HG03095 (cell line): ENCODE results near the gene SHROOM3.

ENCODE experiments used
- ATAC-seq: cut with Tn5 transposase; IDR thresholded peaks from one replicate; pipeline ENCODE4 v1.9.1; 2021; ENCODE audit warnings: moderate library complexity; ENCODE audit not compliant: unreplicated experiment

SHROOM3 gene

DNA sequence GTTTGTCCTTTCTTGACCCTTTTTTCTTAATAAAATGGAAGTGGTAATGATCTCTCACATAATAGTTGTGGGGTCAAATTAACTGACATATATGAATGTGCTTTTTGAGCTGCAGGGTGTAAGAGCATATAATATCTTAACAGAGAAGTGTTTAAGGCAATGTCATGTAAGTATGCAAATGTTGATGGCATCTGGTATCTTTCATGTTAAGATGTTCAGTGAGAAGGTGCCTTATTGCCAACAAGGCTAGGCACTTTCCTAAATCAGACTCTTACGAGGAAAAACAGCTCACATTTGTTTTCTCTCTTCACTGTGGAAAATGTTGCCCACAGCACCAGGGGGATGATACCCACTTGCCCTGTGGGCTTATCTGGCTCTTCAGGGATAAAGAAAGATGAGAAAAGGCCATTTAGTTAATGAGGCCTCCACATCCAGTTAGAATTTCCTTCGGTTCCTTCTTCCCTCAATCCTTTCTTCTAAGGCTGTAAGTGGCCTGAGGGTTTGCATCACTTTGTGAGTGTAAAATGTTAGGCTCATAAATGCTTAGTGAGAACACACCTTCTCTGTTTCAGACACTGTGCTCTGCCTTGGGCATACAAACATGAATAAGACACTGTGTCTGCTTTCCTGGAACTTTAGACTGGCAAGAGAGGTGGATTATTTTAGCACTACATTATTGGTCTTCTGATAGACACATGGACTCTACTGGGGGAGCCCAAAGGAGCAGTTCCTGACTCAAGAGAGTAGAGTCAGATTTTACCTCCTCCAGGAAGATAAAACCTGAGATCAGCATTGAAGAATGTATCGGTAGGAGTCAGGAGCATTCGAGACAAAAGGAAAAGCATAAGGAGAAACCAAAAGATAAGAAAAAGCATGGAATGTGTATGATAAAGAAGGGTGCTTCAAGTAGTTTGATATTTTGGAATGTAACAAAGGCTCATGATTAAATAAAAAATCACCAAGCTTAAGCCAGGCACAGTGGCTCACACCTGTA, 327.4 kb downstream of the SHROOM3 start:
- ATAC-seq: no peak

- no peak for ATAC-seq
These were observed 329.2 kb downstream of the SHROOM3 start for GRCh38 chr4:76764251-76764650.

DNA sequence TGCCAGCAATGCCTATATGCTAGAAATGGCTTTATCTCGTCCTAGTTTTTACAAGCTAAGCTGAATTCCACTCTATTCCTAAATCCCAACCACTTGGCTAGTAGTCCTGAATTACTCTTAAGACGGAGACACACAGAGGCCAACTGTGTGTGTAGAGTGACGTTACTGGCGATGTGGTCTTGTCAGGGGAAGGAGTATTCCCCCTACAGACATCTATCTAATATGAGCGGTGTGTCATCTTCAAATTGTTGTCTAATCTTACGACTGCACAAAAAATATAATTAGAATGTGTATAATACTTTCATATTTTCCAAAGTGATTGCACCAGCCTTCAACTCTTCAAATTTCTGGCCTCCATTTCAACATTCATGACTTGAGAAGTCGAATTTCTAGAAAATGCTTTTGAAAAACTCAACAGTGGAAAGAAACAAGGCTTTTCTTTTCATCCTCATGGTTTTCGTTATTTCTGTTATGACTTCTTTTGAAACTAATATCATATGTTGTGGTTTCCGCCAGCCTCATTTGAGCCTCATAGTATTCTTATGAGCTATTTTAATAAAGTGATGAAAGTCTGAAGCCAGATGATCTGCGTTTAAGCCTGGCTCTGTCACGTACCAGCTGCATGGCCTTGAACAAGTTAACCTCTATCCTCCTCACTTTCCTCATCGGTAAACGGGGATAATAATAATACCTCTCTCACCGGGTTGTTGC, 330.6 kb downstream of the SHROOM3 start:
- ATAC-seq: peak; percentile 86

GRCh38 chr4:76767983-76768382, 333.0 kb downstream of the SHROOM3 start:
- ATAC-seq: no peak

DNA sequence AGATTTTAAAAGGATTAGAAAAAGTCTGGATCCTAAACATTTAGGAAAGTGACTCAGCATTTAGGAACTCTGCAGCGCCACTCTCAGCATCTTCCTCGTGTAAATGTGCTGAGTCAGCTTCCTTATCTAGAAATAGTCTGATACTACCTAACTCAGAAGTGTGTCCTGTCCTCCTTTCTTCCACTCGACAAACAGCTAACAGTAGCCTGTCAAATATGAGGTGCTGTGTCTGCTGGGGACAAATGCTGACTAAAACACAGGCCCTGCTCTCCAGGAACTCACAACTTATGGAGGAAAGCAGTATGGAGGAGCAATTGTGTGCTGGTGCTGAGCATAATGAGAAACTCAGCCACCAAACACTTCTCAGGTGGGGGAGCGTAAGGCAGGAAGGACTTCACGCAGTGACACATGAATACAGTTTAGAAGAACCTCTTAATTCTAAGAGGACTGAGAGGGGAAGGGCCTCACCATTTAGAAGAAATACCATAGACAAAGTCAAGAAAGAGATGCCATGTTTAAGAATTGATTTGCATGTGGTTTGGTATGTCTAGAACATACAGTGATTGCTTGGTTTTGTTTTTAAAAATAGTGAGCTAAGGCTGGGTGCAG, 337.6 kb downstream of the SHROOM3 start:
- peak; percentile 65 for ATAC-seq

DNA sequence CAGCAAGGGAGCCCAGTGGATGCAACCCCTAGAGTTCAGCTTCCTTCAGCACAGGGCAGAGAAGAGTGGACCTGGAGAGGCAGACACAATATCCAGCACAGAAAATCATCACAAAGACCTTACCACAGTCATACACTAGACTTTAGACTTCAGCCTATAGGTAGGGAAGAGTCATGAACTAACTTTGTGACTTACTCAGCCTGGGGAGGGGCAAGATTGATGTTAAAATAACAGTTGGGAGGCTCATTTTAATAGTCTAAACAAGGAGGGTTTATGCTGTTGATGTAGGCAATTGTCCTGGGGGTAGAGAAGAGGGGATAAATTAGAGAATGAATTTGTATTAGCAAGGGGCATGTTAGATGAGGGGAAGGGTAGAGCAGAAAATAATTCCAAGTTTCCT, 338.7 kb downstream of the SHROOM3 start:
- ATAC-seq: no peak

GRCh38 chr4:76779740-76780459, 344.9 kb downstream of the SHROOM3 start:
- no peak for ATAC-seq

GRCh38 chr4:76780781-76781697, 346.0 kb downstream of the SHROOM3 start:
- no peak for ATAC-seq

- ATAC-seq: peak; percentile 54
These were observed 346.9 kb downstream of the SHROOM3 start for GRCh38 chr4:76781698-76782595.

GRCh38 chr4:76782837-76783236, 347.8 kb downstream of the SHROOM3 start:
- ATAC-seq: no peak

DNA sequence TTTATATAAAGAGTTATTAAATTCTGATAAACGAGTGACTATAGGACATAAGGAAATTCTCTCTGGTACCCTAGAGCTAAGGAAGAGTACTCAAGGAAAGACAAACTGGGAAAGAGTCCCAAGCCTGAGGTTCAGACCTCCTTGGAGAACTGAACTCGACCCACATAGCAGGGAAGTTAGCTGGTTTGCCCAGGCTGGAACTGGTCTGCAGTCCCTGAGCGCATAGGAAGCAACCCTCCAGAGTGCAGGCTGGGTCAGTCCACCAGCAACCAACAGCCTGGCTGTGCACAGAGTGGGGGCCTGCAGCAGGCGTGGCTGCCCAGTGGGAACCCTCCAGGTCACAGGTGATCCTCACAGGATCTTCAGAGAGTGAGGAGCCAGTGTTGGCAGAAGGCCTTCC, 348.8 kb downstream of the SHROOM3 start:
- no peak for ATAC-seq

DNA sequence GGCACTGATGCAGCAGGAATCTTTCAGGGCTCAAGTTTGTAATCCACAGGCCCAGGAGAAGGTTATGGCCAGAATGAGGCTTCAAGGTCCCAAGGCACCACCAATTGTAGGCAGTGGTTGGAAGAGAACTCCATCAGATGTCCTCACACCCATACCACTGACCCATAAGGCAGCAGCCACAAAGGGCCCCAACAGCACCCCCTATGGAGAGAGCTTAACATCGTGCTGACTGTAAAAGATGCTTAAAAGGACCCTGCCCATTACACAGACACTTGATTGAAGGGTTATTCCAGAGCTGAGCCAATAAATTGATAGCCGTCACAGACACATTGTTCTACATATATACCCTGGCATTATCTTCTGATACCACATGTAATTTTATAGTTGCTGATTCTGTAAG, 349.2 kb downstream of the SHROOM3 start:
- ATAC-seq: no peak

GRCh38 chr4:76787898-76788297, 352.9 kb downstream of the SHROOM3 start:
- ATAC-seq: no peak

DNA sequence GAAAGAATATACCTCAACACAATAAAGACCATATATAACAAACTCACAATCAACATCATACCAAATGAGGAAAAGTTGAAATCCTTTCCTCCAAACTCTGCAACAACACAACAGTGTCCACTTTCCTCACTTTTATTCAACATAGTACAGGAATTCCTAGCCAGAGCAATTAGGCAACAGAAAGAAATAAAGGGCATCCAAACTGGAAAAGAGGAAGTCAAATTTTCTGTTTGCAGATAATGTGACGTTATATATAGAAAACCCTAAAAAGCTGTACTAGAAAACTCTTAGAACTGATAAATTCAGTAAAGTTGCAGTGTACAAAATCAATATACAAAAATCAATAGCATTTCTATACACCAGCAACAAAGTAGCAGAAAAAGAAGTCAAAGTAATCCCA, 355.3 kb downstream of the SHROOM3 start:
- no peak for ATAC-seq

DNA sequence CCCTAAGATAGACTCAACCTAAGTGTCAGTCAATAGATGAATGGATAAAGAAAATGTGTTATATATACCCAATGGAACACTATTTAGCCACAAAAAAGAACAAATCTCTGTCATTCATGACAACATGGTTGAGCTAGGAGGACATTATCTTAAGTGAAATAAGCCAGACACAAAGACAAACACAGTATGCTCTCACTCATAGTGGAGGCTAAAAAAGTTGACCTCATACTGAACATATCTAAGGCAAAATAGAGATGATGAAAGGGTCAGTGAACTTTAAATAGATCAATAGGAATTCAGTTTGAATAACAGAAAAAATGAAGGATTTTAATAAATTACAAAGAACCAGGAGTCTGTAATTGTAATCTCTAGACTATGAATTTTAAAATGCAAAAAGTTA, 356.4 kb downstream of the SHROOM3 start:
- no peak for ATAC-seq

GRCh38 chr4:76792418-76792817, 357.4 kb downstream of the SHROOM3 start:
- no peak for ATAC-seq

GRCh38 chr4:76795243-76795642, 360.2 kb downstream of the SHROOM3 start:
- ATAC-seq: no peak

DNA sequence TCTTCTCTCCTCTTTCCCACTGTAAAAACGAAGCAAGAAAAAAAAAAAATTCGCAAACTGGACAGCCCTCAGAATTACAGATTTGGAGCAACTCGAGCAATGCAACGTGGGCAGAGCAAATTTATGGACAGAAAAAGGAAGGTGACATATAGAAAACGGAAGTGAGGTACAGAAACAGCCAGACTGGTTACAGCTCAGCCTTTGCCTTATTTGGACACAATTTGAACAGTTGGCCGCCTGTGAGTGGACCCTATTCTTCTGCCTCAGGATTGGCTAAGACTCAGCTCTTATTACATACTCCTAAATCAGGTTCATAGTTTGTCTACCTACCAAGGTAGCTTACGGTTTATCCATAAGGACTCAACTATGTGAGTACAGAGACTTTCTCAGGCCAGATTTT, 364.1 kb downstream of the SHROOM3 start:
- no peak for ATAC-seq

DNA sequence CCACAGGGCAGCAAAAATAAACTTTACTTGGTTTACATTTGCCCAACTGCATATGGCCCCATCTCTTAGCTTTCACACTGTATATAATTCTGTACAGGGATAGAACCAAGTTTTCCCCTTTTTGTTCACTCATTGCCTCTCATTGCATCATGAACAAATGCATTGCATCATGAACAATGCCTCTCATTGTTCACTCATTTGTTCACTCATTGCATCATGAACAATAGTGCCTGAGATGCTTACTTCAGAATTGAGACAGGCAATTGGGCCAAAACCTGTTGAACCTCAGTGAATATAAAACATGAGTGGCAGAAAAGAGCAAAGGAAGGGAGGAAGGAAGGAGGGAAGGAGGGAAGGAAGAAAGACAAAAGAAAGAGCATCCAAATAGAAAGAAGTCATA, 364.7 kb downstream of the SHROOM3 start:
- ATAC-seq: no peak
